Activated CD8-positive, alpha-beta T cell treated with anti-CD3 and anti-CD28 coated beads, Interleukin-2, amount 10 ng/mL, durations not matched to agents 7 days and 5 days (primary cell): Measurements from ENCODE around the gene CASR. TPM values are rescaled to one million over a fixed set of nuclear protein-coding genes. Genes with fewer than 3 reads are reported as not detected.
"Not testable (repeated sequence)": the region's sequence is repeated elsewhere in the genome, so short reads cannot be mapped to it uniquely, and the experiment has no call there.

Experiments used
- ATAC-seq: fragments of 150-1000 bp; cut with Tn5 transposase; one replicate; pipeline ENCODE4 v1.10.0; 2021; ENCODE audit warnings: moderate library complexity
- CTCF ChIA-PET: fragments of 350-600 bp; sonication (Branson Sonifier 250); formaldehyde crosslinking; loops from one replicate; lab custom pipeline; 2021; ENCODE audit warnings: antibody characterized with exemption; lab: Charles Lee
- POLR2A ChIA-PET: fragments of 350-600 bp; sonication (Branson Sonifier 250); formaldehyde crosslinking; loops from one replicate; lab custom pipeline; 2021; ENCODE audit warnings: antibody characterized with exemption; lab: Charles Lee
- DNase-seq: peaks from one replicate; pipeline ENCODE4 v3.0.0-alpha.2; 2020
- H3K27ac Mint-ChIP-seq: one replicate; pipeline ENCODE4 v1.8.0; 2021; ENCODE audit warnings: mild to moderate bottlenecking, mixed read lengths
- H3K27me3 Mint-ChIP-seq: one replicate; pipeline ENCODE4 v1.8.0; 2021; ENCODE audit warnings: low read depth, mixed read lengths
- H3K36me3 Mint-ChIP-seq: one replicate; pipeline ENCODE4 v1.8.0; 2021; ENCODE audit warnings: low read depth, mixed read lengths
- H3K4me1 Mint-ChIP-seq: one replicate; pipeline ENCODE4 v1.8.0; 2021; ENCODE audit warnings: low read depth, mixed read lengths
- H3K4me3 Mint-ChIP-seq: one replicate; pipeline ENCODE4 v1.8.0; 2021; ENCODE audit warnings: mild to moderate bottlenecking, mixed read lengths
- H3K9me3 Mint-ChIP-seq: one replicate; pipeline ENCODE4 v1.8.0; 2022; ENCODE audit warnings: mixed read lengths; ENCODE audit not compliant: insufficient read depth
- total RNA-seq, 2 experiments: library from RNA; stranded (reverse); gene quantifications; one replicate each; pipeline ENCODE4 v1.2.3, GENCODE V29; 2021

Gene CASR
- not detected for total RNA-seq

- DNase-seq: no peak
- Mint-ChIP-seq H3K27ac (no peak within 1 kb of the TSS), H3K4me3 (no peak within 1 kb of the TSS), H3K27me3 (peaks cover 70% of the 10 kb centered on the region), H3K4me1 (peaks cover 4% of the 10 kb centered on the region), H3K36me3 (no peaks in the 10 kb centered on the region), H3K9me3 (no peaks in the 10 kb centered on the region)
- ChIA-PET CTCF (no interaction called here), POLR2A (interaction anchor here (0.6 kb wide), 1 partner anchor 638 kb away, joined by 3 read pairs; the partner anchor contains the start of gene POLQ)
- no peak for ATAC-seq
Measured at GRCh38 chr3:122183521-122183892, at the start of gene CASR. Gene CASR, plus strand, starts transcription at chr3:122183668. Its CDS starts 70,522 bp downstream, at chr3:122254190.

- Mint-ChIP-seq H3K36me3 (peaks cover 2% of the 10 kb centered on the region), H3K4me1 (peaks cover 7% of the 10 kb centered on the region), H3K4me3 (no peak overlapping the region), H3K27me3 (no peaks in the 10 kb centered on the region), H3K27ac (peak overlapping the region; percentile 51), H3K9me3 (peaks cover 4% of the 10 kb centered on the region)
- peak; percentile 77 for ATAC-seq
- peak; percentile 31 for DNase-seq
- CTCF ChIA-PET: interaction anchor here (1.0 kb wide), 1 partner anchor 100 kb away, joined by 3 read pairs; no protein-coding TSS in a partner anchor
- POLR2A ChIA-PET: no interaction called here
Measured at GRCh38 chr3:122146466-122146865, 37.0 kb upstream of the CASR start.

- no peak for DNase-seq
- ATAC-seq: no peak
- Mint-ChIP-seq H3K9me3 (peaks cover 7% of the 10 kb centered on the region), H3K27me3 (no peaks in the 10 kb centered on the region), H3K4me3 (no peak overlapping the region), H3K36me3 (peaks cover 2% of the 10 kb centered on the region), H3K27ac (no peak overlapping the region), H3K4me1 (peaks cover 7% of the 10 kb centered on the region)
- ChIA-PET CTCF (no interaction called here), POLR2A (no interaction called here)
Measured at GRCh38 chr3:122148941-122149627, 34.4 kb upstream of the CASR start.

- Mint-ChIP-seq H3K4me3 (no peak overlapping the region), H3K27me3 (no peaks in the 10 kb centered on the region), H3K36me3 (peaks cover 2% of the 10 kb centered on the region), H3K4me1 (peaks cover 5% of the 10 kb centered on the region), H3K9me3 (peaks cover 28% of the 10 kb centered on the region), H3K27ac (no peak overlapping the region)
- CTCF ChIA-PET: no interaction called here
- ATAC-seq (no peak), DNase-seq (no peak)
- POLR2A ChIA-PET: no interaction called here
Measured at GRCh38 chr3:122151480-122151879, 32.0 kb upstream of the CASR start.

GRCh38 chr3:122164983-122165382 lies 18.5 kb upstream of the CASR start:
- H3K4me3 Mint-ChIP-seq, DNase-seq, H3K27ac Mint-ChIP-seq, H3K36me3 Mint-ChIP-seq, ATAC-seq, H3K4me1 Mint-ChIP-seq, CTCF ChIA-PET, H3K9me3 Mint-ChIP-seq, POLR2A ChIA-PET: not testable (repeated sequence)
- peaks cover 14% of the 10 kb centered on the region for H3K27me3 Mint-ChIP-seq

GRCh38 chr3:122167630-122168029 lies 15.8 kb upstream of the CASR start:
- H3K4me1 Mint-ChIP-seq: no peaks in the 10 kb centered on the region
- no peak overlapping the region for H3K4me3 Mint-ChIP-seq
- ChIA-PET POLR2A (no interaction called here), CTCF (no interaction called here)
- DNase-seq (no peak), ATAC-seq (no peak)
- H3K27ac Mint-ChIP-seq: no peak overlapping the region
- H3K9me3 Mint-ChIP-seq: peaks cover 4% of the 10 kb centered on the region
- no peaks in the 10 kb centered on the region for H3K36me3 Mint-ChIP-seq
- H3K27me3 Mint-ChIP-seq: peaks cover 3% of the 10 kb centered on the region

GRCh38 chr3:122168044-122168443 lies 15.4 kb upstream of the CASR start:
- no peak for ATAC-seq
- H3K4me3 Mint-ChIP-seq: no peak overlapping the region
- no peaks in the 10 kb centered on the region for H3K4me1 Mint-ChIP-seq
- H3K36me3 Mint-ChIP-seq: no peaks in the 10 kb centered on the region
- no peak overlapping the region for H3K27ac Mint-ChIP-seq
- no peak for DNase-seq
- H3K9me3 Mint-ChIP-seq: no peaks in the 10 kb centered on the region
- CTCF ChIA-PET: no interaction called here
- peaks cover 3% of the 10 kb centered on the region for H3K27me3 Mint-ChIP-seq
- POLR2A ChIA-PET: no interaction called here

- POLR2A ChIA-PET: no interaction called here
- Mint-ChIP-seq H3K27ac (no peak overlapping the region), H3K36me3 (no peaks in the 10 kb centered on the region), H3K4me3 (no peak overlapping the region), H3K4me1 (no peaks in the 10 kb centered on the region), H3K9me3 (no peaks in the 10 kb centered on the region), H3K27me3 (peaks cover 3% of the 10 kb centered on the region)
- CTCF ChIA-PET: no interaction called here
- DNase-seq (no peak), ATAC-seq (no peak)
Measured at GRCh38 chr3:122169911-122170310, 13.6 kb upstream of the CASR start.

GRCh38 chr3:122171361-122171760 lies 12.1 kb upstream of the CASR start:
- peaks cover 15% of the 10 kb centered on the region for H3K27me3 Mint-ChIP-seq
- H3K4me1 Mint-ChIP-seq, POLR2A ChIA-PET, H3K9me3 Mint-ChIP-seq, DNase-seq, H3K36me3 Mint-ChIP-seq, H3K4me3 Mint-ChIP-seq, ATAC-seq, H3K27ac Mint-ChIP-seq, CTCF ChIA-PET: not testable (repeated sequence)

GRCh38 chr3:122178711-122179110 lies 4.8 kb upstream of the CASR start:
- CTCF ChIA-PET: no interaction called here
- ATAC-seq (no peak), DNase-seq (no peak)
- H3K36me3 Mint-ChIP-seq: no peaks in the 10 kb centered on the region
- POLR2A ChIA-PET: no interaction called here
- H3K9me3 Mint-ChIP-seq: no peaks in the 10 kb centered on the region
- H3K27ac Mint-ChIP-seq: no peak overlapping the region
- no peak overlapping the region for H3K4me3 Mint-ChIP-seq
- H3K27me3 Mint-ChIP-seq: peaks cover 52% of the 10 kb centered on the region
- H3K4me1 Mint-ChIP-seq: peaks cover 3% of the 10 kb centered on the region

- Mint-ChIP-seq H3K4me1 (peaks cover 4% of the 10 kb centered on the region), H3K9me3 (no peaks in the 10 kb centered on the region), H3K36me3 (no peaks in the 10 kb centered on the region), H3K27me3 (peaks cover 75% of the 10 kb centered on the region), H3K27ac (no peak overlapping the region), H3K4me3 (no peak overlapping the region)
- ChIA-PET CTCF (no interaction called here), POLR2A (interaction anchor here (0.6 kb wide), 1 partner anchor 638 kb away, joined by 3 read pairs; the partner anchor contains the start of gene POLQ)
- DNase-seq (no peak), ATAC-seq (no peak)
Measured at GRCh38 chr3:122183893-122184590, 574 bp downstream of the CASR start.

- ChIA-PET CTCF (no interaction called here), POLR2A (no interaction called here)
- H3K27ac Mint-ChIP-seq: no peak overlapping the region
- H3K4me3 Mint-ChIP-seq: no peak overlapping the region
- H3K36me3 Mint-ChIP-seq: no peaks in the 10 kb centered on the region
- no peaks in the 10 kb centered on the region for H3K9me3 Mint-ChIP-seq
- no peak for ATAC-seq
- H3K27me3 Mint-ChIP-seq: peaks cover 78% of the 10 kb centered on the region
- no peak for DNase-seq
- peaks cover 4% of the 10 kb centered on the region for H3K4me1 Mint-ChIP-seq
Measured at GRCh38 chr3:122184591-122184929, 1.1 kb downstream of the CASR start.
